GM13977 (cell line): ENCODE measurements around the gene LRMDA.

Source experiments
- DNase-seq: peaks from one replicate; pipeline ENCODE4 v3.0.0; 2012; ENCODE audit warnings: low spot score
- in situ Hi-C: fragments of 300-500 bp; cut with MboI; formaldehyde crosslinking; loops from one replicate; pipeline ENCODE4 v1.12.0; 2022; ENCODE audit warnings: low sequenced_read_pairs, low pct_unique_long_range_greater_than_20kb, mixed read lengths, inconsistent platforms; ENCODE audit not compliant: unreplicated experiment
- TF ChIP-seq, protein P1 (sequence below): IDR thresholded peaks from 2 replicates; pipeline ENCODE4 v1.5.1; 2012; ENCODE audit warnings: mild to moderate bottlenecking, control low read depth; ENCODE audit not compliant: insufficient read depth; ENCODE audit errors: extremely low read depth, missing control alignments

The LRMDA gene

DNA sequence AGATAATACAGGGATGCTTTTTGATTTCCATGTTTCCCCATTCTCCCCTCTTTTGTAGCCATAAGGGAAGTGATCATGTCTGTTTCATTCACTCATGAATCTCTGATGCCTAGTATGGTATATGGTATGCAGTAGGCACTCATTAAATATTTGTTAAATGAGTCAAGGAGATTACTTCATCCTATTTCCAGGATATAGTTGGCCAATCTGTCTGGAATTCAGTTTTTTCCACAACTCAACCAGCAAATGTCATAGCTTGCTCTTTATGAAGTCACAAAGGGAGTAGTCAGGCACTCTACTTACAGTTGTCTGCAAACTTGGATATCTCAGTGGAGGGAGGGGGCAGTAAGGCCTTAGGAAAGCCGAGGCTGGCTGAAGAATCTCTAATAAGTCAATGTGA, 853.6 kb downstream of the LRMDA start:
- DNase-seq: no peak
- TF ChIP-seq, protein P1, sequence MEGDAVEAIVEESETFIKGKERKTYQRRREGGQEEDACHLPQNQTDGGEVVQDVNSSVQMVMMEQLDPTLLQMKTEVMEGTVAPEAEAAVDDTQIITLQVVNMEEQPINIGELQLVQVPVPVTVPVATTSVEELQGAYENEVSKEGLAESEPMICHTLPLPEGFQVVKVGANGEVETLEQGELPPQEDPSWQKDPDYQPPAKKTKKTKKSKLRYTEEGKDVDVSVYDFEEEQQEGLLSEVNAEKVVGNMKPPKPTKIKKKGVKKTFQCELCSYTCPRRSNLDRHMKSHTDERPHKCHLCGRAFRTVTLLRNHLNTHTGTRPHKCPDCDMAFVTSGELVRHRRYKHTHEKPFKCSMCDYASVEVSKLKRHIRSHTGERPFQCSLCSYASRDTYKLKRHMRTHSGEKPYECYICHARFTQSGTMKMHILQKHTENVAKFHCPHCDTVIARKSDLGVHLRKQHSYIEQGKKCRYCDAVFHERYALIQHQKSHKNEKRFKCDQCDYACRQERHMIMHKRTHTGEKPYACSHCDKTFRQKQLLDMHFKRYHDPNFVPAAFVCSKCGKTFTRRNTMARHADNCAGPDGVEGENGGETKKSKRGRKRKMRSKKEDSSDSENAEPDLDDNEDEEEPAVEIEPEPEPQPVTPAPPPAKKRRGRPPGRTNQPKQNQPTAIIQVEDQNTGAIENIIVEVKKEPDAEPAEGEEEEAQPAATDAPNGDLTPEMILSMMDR: no peak
- in situ Hi-C loops: no loop called here

DNA sequence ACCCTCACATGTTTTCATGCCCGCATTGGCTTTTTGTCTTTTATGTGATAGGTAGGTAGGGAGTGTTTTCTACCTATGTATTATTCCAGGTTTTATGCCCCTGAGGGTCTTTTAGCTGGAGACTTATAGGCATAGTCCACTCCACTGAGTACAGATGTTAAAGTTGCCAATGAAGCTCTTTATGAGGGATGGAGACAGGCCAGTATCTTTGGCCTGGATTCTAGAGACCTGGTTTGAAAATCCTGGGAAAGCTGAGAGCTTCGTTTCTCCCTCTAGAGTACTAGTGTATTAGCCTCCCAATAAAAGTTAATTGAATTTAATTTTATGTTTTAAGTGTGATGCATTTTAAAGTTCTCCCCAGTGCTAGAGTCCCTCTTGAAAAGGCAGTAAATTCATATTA, 854.1 kb downstream of the LRMDA start:
- in situ Hi-C loops: no loop called here

GRCh38 chr10:76286536-76286935, 855.1 kb downstream of the LRMDA start:
- no peak for DNase-seq
- in situ Hi-C loops: no loop called here
- TF ChIP-seq, protein P1: no peak

More for the DNA sequence above, 854.1 kb downstream of the LRMDA start:
- no peak for DNase-seq
- TF ChIP-seq, protein P1: no peak

DNA sequence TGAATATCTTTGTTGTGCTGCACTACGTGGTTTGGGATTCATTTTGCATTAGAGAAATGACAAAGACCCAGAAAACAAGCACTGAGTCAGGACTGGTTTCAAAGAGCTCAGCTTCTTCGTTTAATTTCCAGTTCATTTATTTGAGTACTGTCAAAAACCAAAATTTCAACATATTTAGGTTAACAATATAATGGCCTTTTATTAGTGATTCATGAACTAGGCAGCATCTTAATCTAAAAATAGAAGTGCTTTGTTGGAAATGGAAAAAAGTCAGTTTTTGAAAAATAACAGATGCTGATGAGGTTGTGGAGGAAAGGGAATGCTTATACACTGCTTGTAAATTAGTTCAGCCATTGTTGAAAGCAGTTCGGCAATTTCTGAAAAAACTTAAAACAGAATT, 856.4 kb downstream of the LRMDA start:
- TF ChIP-seq, protein P1: no peak
- no peak for DNase-seq
- in situ Hi-C loops: no loop called here

GRCh38 chr10:76291175-76291574, 859.8 kb downstream of the LRMDA start:
- TF ChIP-seq, protein P1: no peak

DNA sequence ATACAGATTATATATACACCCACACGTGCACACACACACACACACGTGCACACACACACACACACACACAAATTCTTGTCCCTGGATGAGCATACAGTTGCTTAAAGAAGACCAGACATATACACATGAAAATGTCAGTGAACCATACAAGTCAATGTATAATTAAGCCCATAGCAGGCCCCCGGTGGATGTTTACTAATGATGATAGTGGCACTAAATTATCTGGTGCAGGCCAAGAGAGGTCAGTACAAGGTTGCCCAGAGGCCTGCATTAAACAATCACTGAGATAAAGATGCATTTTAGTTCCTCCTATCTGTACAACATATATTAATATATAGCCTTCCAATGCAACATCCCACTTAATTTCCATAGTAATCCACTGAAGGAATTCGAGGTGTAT, 860.5 kb downstream of the LRMDA start:
- DNase-seq: no peak
- in situ Hi-C loops: no loop called here
- TF ChIP-seq, protein P1: no peak

More at GRCh38 chr10:76291175-76291574, 859.8 kb downstream of the LRMDA start:
- in situ Hi-C loops: no loop called here
- DNase-seq: no peak

DNA sequence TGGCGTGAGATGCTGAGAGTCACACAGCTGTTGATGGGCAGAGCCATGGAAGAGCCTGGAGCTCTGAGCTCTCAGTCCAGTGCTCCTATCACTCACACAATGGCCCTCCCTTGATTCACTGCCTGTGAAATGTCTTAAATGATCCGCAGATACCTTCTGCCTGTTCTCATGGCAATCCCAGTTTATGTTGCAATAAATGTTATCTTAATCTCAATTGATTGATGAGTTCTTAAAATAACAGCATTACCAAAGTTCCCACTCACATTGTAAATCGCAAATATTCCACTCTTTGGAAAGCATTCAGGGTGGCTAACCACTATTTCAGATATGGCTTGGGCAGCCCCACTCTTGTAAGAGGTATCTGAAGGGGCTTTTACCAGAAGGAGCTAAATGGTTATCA, 865.5 kb downstream of the LRMDA start:
- no peak for DNase-seq
- in situ Hi-C loops: no loop called here
- TF ChIP-seq, protein P1: no peak
